GM19452 (cell line): Measurements from ENCODE around the gene TDRD10.

Source experiments
- ATAC-seq: cut with Tn5 transposase; IDR thresholded peaks from one replicate; pipeline ENCODE4 v1.9.1; 2021; ENCODE audit not compliant: unreplicated experiment

TDRD10 gene, protein sequence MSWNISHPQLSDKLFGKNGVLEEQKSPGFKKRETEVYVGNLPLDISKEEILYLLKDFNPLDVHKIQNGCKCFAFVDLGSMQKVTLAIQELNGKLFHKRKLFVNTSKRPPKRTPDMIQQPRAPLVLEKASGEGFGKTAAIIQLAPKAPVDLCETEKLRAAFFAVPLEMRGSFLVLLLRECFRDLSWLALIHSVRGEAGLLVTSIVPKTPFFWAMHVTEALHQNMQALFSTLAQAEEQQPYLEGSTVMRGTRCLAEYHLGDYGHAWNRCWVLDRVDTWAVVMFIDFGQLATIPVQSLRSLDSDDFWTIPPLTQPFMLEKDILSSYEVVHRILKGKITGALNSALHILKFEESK

GRCh38 chr1:154502066-154502743, at the start of gene TDRD10, which contains the start of gene SHE:
Gene TDRD10 (plus strand): TSS chr1:154502219. CDS start chr1:154506904, 4,685 bp downstream.
Gene SHE (minus strand): TSS chr1:154502412. CDS start chr1:154502026, 386 bp downstream.
- ATAC-seq, result no peak

- ATAC-seq, result no peak
These were observed 48.9 kb upstream of the TDRD10 start for GRCh38 chr1:154453161-154453560.

GRCh38 chr1:154453574-154454352, 48.3 kb upstream of the TDRD10 start:
- ATAC-seq, result no peak

DNA sequence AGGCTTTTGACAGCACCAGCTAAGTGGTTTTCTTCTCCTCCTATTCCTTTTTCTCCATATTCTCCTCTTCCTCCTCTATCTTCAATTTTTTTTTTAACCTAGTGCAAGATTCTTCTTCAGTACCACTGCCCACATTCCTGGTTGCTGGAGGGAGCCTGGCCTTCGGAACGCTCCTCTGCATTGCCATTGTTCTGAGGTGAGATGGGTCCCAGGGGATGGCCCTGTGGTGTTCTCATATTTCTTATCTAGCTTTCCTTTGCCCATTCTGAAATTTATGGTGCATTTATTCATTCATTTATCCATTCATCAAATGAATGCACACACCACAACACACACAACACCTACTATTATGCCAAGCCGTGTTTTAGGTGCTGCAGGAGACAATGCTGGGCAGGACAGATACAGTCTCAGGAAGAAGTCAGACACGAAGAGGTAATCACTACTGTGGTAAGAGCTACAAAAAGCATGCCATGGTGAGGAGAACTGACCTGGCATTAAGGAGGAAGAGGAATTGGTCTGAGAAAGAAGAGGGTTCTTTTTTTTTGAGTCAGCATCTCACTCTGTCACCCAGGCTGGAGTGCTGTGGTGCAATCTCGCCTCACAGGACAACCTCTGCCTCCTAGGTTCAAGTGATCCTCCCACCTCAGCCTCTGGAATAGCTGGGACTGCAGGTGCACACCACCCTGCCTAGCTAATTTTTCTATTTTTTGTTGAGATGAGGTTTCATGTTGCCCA, 47.5 kb upstream of the TDRD10 start:
- ATAC-seq, result no peak

GRCh38 chr1:154456631-154457030, 45.4 kb upstream of the TDRD10 start:
- ATAC-seq, result no peak

DNA sequence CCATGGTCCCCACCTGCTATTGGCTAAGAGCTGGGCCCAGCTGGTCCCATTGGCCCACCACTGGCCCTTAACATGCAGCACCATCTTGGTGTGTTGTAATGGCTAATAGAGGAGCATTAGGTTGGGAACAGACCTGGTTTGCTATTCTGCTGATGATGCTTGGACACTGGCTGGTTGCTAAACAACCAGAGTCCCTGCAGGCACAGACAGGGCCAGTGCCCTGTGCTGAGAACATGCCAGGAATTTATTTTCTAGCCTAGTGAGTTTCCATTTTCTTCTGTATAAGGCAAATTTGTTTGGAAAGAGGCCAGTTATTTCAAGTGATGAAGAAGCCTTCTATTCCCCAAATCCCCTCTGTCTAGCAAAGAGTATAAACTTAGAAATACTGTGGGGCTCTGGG, 42.9 kb upstream of the TDRD10 start:
- no peak for ATAC-seq

DNA sequence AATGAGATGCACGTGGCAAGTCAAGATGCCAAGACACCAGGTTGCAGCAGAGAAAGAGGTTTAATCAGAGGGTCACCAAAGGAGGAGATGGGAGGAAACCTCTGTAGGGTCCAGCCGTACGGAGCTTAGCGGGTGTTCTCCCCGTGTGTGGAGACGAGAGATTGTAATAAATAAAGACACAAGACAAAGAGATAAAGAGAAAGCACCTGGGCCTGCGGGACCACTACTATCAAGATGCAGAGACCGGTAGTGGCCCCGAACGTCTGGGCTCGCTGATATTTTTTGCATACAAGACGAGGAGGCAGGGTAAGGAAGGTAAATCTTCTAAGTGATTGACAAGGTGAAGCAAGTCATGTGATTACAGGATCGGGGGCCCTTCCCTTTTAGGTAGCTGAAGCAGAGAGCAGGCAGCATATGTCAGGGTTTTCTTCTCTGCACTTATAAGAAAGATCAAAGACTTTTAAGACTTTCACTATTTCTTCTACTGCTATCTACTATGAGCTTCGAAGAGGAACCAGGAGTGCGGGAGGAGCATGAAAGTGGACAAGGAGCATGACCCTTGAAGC, 41.2 kb upstream of the TDRD10 start:
- ATAC-seq, result no peak

- no peak for ATAC-seq
These were observed 38.5 kb upstream of the TDRD10 start for GRCh38 chr1:154463512-154463990.

GRCh38 chr1:154465621-154466195, 36.3 kb upstream of the TDRD10 start:
- ATAC-seq, result no peak

DNA sequence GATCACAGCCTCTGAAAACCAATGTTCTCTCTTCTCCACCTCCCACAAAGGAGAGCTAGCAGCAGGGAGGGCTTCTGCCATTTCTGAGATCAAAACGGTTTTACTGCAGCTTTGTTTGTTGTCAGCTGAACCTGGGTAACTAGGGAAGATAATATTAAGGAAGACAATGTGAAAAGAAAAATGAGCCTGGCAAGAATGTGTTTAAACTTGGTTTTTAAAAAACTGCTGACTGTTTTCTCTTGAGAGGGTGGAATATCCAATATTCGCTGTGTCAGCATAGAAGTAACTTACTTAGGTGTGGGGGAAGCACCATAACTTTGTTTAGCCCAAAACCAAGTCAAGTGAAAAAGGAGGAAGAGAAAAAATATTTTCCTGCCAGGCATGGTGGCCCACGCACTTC, 35.8 kb upstream of the TDRD10 start:
- no peak for ATAC-seq

GRCh38 chr1:154466921-154467417, 35.0 kb upstream of the TDRD10 start:
- ATAC-seq, result no peak

- no peak for ATAC-seq
These were observed 34.5 kb upstream of the TDRD10 start for GRCh38 chr1:154467434-154468102.

GRCh38 chr1:154468535-154469250, 33.3 kb upstream of the TDRD10 start:
- no peak for ATAC-seq

- no peak for ATAC-seq
These were observed 32.0 kb upstream of the TDRD10 start for GRCh38 chr1:154469844-154470560.

- ATAC-seq, result no peak
These were observed 30.7 kb upstream of the TDRD10 start for GRCh38 chr1:154471304-154471703.

GRCh38 chr1:154474802-154475201, 27.2 kb upstream of the TDRD10 start:
- no peak for ATAC-seq

DNA sequence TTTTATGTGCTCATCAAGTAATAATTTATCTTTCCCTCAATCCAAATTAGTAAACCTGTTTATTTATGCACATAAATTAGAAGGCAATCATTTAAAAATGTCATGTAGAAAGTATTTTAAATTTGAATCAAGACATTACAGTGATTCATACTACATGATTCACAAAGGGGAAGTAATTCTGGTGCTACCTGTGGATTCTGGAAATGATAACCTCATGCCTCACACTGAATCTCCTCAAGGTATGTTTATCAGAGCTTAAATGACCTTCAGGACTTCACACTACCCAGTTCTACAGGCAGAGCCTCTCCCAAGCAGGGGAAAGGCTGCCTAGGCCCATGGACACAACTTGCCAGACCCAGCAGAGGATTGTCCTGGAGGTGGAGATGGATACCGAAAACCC, 25.2 kb upstream of the TDRD10 start:
- no peak for ATAC-seq

DNA sequence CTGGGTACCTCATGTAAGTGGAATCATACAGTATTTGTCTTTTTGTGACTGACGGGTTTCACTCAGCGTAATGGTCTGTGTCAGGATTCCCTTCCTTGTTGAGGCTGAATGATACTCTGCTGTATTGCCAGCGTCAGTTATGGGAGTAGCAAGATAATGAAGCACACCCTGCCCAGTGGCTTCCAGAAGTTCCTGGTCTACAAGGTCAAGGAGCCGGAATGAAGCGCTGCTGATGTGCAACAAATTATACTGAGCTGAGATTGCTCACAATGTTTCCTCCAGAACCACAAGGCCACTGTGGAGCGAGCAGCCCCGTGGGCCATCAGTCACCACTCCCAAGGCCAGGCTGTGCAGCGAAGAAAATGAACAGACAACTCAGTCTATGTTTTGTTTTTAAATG, 24.0 kb upstream of the TDRD10 start:
- ATAC-seq, result no peak
